Measurements from ENCODE around the gene SPTLC2.

The SPTLC2 gene

DNA sequence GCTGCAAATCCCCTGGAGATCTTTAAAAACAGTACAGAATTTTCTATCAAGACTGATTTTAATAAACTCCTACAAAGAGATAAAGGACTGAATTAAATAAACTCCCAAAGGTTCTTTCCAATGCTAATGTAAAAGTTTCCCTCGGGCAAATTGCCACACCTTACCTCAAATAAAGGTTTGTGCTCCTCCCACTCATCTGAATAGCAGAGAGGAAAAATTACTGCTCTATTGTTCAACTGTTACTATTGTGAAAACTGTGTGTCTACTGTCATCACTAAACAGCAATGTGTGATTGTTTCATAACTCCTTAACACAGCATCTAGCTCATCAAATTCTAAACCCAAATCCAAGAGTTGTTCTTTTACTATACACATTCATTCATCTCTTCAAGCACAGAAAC lies 3.2 kb downstream of the SPTLC2 start:
- TF ChIP-seq EGR1 (IDR thresholded peaks at IDR 0.05): no peak
- TF ChIP-seq CREB1 (IDR thresholded peaks at IDR 0.05; ENCODE audit: low read depth): no peak
- no peak for TF ChIP-seq ZBTB7A (IDR thresholded peaks at IDR 0.05; ENCODE audit: low read depth)
- TF ChIP-seq CEBPB (IDR thresholded peaks at IDR 0.05): no peak

DNA sequence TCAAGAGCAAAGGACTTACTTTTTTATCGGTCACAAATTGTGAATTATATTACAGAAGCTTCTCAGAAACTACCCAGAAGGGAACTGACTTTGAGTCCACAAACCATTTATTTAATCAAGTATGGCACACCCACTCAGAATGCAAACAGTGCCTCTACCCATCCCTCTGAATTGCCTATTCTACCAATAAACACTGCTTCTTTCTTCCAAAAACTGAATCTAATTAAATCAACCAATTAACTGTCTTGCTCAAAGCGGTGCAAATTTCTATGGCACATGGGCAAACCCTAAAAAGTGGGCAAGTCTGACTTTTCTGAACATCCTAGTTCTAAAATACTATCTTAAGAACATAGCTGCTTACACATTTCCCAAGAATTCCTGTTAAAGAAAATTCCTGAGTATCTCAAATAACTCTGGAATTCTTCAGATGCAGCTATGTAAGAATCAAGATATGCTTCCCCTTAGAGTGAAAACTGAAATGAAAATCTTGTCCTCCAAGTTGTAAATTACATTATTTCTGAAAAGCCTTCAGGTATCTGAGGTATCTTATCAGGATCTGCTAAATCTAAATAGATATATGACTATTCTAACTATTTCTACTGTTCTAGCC lies 4.3 kb downstream of the SPTLC2 start:
- TF ChIP-seq FOXM1 (IDR thresholded peaks at IDR 0.05; ENCODE audit: borderline replicate concordance, low read depth) (no peak), RAD21 (IDR thresholded peaks at IDR 0.05; ENCODE audit: low read depth) (no peak), TAF1 (IDR thresholded peaks at IDR 0.05; ENCODE audit: low read depth) (no peak), TCF12 (IDR thresholded peaks at IDR 0.05; ENCODE audit: low read depth) (no peak), ZBTB7A (IDR thresholded peaks at IDR 0.05; ENCODE audit: low read depth) (no peak), CEBPB (IDR thresholded peaks at IDR 0.05) (no peak), EP300 (IDR thresholded peaks at IDR 0.05; ENCODE audit: borderline replicate concordance) (no peak)
- TF ChIP-seq, protein P1, sequence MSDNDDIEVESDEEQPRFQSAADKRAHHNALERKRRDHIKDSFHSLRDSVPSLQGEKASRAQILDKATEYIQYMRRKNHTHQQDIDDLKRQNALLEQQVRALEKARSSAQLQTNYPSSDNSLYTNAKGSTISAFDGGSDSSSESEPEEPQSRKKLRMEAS (IDR thresholded peaks at IDR 0.05): no peak
- TF ChIP-seq, protein P2, sequence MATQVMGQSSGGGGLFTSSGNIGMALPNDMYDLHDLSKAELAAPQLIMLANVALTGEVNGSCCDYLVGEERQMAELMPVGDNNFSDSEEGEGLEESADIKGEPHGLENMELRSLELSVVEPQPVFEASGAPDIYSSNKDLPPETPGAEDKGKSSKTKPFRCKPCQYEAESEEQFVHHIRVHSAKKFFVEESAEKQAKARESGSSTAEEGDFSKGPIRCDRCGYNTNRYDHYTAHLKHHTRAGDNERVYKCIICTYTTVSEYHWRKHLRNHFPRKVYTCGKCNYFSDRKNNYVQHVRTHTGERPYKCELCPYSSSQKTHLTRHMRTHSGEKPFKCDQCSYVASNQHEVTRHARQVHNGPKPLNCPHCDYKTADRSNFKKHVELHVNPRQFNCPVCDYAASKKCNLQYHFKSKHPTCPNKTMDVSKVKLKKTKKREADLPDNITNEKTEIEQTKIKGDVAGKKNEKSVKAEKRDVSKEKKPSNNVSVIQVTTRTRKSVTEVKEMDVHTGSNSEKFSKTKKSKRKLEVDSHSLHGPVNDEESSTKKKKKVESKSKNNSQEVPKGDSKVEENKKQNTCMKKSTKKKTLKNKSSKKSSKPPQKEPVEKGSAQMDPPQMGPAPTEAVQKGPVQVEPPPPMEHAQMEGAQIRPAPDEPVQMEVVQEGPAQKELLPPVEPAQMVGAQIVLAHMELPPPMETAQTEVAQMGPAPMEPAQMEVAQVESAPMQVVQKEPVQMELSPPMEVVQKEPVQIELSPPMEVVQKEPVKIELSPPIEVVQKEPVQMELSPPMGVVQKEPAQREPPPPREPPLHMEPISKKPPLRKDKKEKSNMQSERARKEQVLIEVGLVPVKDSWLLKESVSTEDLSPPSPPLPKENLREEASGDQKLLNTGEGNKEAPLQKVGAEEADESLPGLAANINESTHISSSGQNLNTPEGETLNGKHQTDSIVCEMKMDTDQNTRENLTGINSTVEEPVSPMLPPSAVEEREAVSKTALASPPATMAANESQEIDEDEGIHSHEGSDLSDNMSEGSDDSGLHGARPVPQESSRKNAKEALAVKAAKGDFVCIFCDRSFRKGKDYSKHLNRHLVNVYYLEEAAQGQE (IDR thresholded peaks at IDR 0.05; ENCODE audit: low read depth): no peak
- TF ChIP-seq, protein P3, sequence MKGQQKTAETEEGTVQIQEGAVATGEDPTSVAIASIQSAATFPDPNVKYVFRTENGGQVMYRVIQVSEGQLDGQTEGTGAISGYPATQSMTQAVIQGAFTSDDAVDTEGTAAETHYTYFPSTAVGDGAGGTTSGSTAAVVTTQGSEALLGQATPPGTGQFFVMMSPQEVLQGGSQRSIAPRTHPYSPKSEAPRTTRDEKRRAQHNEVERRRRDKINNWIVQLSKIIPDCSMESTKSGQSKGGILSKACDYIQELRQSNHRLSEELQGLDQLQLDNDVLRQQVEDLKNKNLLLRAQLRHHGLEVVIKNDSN (IDR thresholded peaks at IDR 0.05): no peak

DNA sequence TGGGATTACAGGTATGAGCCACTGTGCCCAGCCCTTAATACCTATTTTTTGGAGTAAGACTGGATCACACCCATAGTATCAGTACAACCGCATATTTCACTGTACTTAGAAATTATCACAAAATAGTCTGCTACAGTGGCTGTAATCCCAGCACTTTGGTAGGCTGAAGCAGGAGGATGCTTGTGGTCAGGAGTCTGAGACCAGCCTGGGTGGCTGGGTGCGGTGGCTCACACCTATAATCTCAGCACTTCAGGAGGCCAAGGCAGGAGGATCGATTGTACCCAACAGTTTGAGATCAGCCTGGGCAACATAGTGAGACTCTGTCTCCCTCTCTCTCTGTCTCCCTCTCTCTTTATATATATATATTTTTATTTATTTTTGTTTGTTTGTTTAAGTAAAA lies 5.9 kb downstream of the SPTLC2 start:
- no peak for TF ChIP-seq CREB1 (IDR thresholded peaks at IDR 0.05; ENCODE audit: low read depth)
- TF ChIP-seq, protein P3 (IDR thresholded peaks at IDR 0.05): no peak
- no peak for TF ChIP-seq YY1 (IDR thresholded peaks at IDR 0.05; ENCODE audit: low read depth)
- no peak for TF ChIP-seq TAF1 (IDR thresholded peaks at IDR 0.05; ENCODE audit: low read depth)
- no peak for TF ChIP-seq ZBTB7A (IDR thresholded peaks at IDR 0.05; ENCODE audit: low read depth)
- TF ChIP-seq, protein P2 (IDR thresholded peaks at IDR 0.05; ENCODE audit: low read depth): no peak
- TF ChIP-seq EP300 (IDR thresholded peaks at IDR 0.05; ENCODE audit: borderline replicate concordance): no peak
- TF ChIP-seq TEAD4 (IDR thresholded peaks at IDR 0.05): no peak
- TF ChIP-seq TCF12 (IDR thresholded peaks at IDR 0.05; ENCODE audit: low read depth): no peak

DNA sequence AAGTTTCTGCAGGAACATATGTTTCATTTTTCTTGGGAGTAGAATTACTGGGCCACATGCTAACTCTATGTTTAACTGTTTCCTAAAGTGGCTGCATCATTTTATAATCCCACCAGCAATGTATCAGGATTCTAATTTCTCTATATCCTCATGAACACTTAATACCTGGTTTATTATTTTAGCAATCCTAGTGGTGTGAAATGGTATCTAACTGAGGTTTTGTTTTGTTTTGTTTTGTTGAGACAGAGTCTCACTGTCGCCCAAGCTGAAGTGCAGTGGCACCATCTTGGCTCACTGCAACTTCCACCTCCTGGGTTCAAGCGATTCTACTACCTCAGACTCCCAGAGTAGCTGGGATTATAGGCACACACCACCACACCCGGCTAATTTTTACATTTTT lies 6.5 kb downstream of the SPTLC2 start:
- TF ChIP-seq EGR1 (IDR thresholded peaks at IDR 0.05) (no peak), FOXM1 (IDR thresholded peaks at IDR 0.05; ENCODE audit: borderline replicate concordance, low read depth) (no peak), CEBPB (IDR thresholded peaks at IDR 0.05) (no peak), RAD21 (IDR thresholded peaks at IDR 0.05; ENCODE audit: low read depth) (no peak), YY1 (IDR thresholded peaks at IDR 0.05; ENCODE audit: low read depth) (no peak), TEAD4 (IDR thresholded peaks at IDR 0.05) (no peak), TCF12 (IDR thresholded peaks at IDR 0.05; ENCODE audit: low read depth) (no peak), ZBTB7A (IDR thresholded peaks at IDR 0.05; ENCODE audit: low read depth) (no peak), NFIC (IDR thresholded peaks at IDR 0.05) (no peak), TAF1 (IDR thresholded peaks at IDR 0.05; ENCODE audit: low read depth) (no peak), EP300 (IDR thresholded peaks at IDR 0.05; ENCODE audit: borderline replicate concordance) (no peak), CREB1 (IDR thresholded peaks at IDR 0.05; ENCODE audit: low read depth) (no peak)
- TF ChIP-seq, protein P1 (IDR thresholded peaks at IDR 0.05): no peak
- TF ChIP-seq, protein P3 (IDR thresholded peaks at IDR 0.05): no peak
- TF ChIP-seq, protein P2 (IDR thresholded peaks at IDR 0.05; ENCODE audit: low read depth): no peak
